GM19193 (cell line): Measurements from ENCODE around the gene ZNF470.
A peak's percentile ranks its signal among the peaks of the same experiment; 100 is the strongest.

Experiments used
- POLR2A ChIP-seq: IDR thresholded peaks from 4 replicates; pipeline ENCODE4 v1.6.1; 2011; ENCODE audit not compliant: insufficient read depth, insufficient read length; ENCODE audit errors: extremely low read depth

The ZNF470 gene

DNA sequence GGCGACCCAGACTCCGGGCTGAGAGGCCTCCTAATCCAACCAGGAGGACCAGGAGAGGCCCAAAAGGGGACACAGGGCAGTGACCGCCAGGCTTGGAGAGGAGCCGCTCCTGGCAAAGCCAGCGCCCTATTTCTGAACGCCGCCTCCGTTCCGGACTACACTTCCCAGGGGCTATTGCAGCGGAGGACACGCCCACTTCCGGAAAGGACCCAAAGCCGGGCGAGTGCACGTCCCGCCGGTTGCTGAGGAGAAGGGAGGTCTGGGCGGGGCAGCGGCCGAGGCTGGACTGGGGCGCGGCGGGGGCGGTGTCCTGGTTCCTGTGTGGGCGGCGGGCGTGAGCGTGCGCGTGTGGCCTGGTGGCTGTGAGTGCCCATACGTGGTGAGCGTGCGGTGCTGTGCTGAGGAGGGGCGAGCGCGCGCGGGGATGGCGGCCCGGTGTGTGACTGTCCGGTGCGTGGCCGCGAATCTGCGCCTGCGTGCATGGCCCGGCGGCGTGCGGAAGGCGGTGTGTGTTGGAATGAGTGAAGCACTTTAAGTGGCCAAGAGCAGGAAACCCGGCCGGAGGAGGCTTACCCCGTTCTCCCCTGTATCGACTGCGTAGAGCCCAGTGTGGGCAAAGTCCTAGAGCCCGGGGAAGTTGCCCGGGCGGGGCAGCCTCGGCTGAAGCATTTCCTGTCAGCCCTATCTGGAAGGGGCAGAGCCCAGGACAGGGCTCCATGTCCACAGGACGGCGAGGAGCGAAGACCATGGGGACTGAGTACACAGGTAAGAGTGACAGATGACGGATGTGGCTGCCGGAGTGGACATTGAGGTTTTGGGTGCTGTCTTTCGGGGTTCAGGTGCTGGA, at the start of gene ZNF470:
ZNF470 (plus strand) TSS at position 195 of the 847 bp plus-strand sequence. CDS start 2,844 bp downstream, outside the sequence.
- peak; percentile 48 for TF ChIP-seq POLR2A

DNA sequence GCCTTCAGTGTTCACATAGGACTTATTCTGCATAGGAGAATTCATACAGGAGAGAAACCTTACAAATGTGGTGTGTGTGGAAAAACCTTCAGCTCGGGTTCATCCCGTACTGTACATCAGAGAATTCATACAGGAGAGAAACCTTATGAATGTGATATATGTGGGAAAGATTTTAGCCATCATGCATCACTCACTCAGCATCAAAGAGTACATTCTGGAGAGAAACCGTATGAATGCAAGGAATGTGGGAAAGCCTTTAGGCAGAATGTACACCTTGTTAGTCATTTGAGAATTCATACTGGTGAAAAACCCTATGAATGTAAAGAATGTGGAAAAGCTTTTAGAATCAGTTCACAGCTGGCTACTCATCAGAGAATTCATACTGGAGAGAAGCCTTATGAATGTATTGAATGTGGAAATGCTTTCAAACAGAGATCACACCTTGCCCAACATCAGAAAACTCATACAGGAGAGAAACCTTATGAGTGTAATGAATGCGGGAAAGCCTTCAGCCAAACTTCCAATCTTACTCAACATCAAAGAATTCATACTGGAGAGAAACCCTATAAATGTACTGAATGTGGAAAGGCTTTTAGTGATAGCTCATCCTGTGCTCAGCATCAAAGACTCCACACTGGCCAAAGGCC, 41.9 kb upstream of the ZNF470 start:
- no peak for TF ChIP-seq POLR2A

DNA sequence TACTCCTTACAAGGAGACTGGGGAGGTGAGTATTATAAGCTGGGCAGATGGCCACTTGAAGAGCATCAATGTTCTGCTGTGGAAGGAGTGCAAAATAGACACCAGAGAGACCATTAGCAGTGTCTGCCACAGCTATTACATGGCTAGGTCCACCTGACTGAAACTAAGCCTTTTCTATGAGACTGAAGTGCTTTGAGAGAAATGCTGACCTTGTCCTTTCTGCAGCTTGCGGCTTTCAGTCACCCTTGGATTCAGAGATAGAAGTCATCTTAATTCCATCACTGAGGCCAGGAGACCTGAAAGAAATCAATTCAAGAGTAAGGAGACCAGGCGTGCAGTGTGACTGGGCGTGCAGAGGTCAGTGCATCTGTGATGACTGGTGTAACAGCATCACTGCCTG, 29.8 kb upstream of the ZNF470 start:
- no peak for TF ChIP-seq POLR2A

DNA sequence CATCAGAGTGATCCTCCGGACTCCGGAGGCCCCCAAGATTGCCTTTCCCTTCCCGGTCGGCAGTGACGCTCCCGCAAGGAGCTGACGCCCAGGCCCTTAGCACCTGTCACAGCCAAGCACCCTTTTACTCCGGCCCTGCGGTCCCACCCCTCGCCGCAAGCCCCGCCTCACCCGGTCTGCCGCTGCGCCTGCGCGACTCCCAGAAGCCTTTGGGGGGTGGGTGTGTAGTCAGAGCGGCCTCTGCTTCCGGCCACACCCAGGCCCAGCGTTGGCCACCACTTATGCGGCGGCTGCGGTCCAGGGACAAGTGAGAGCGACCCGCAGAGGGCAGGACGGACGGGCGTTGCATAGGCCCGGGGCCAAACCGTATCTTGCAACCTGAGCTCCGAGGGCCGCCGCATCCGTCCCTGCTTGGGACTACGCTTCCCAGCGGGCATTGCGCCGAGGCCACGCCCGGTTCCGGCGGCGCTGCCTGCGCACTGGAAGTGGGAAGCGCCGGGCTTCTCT, 29.0 kb upstream of the ZNF470 start:
- no peak for TF ChIP-seq POLR2A

DNA sequence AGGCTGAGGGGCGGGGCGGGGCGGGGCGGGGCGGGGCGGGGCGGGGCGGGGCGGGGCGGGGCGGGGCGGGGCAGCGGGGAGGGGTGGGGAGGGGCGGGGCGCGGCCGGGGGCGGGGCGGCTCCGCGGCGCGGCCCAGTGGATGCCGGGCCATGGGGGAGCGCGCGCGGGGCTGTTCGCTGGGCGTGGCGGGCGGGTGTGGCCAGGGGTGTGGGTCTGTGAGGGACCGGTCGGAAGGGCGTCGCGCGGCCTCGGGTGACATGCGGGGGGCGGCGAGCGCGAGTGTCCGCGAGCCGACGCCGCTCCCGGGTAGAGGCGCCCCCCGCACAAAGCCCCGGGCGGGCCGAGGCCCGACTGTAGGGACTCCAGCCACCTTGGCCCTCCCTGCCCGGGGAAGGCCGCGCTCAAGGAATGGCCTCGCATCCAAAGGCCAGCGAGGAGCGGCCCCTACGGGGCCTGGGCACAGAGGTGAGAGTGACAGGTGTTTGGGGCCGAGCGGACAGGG, 28.5 kb upstream of the ZNF470 start, which contains the start of gene ZFP28:
ZFP28 (plus strand) TSS at position 188 of the 503 bp plus-strand sequence; CDS start at position 259, 71 bp downstream.
- TF ChIP-seq POLR2A = no peak

DNA sequence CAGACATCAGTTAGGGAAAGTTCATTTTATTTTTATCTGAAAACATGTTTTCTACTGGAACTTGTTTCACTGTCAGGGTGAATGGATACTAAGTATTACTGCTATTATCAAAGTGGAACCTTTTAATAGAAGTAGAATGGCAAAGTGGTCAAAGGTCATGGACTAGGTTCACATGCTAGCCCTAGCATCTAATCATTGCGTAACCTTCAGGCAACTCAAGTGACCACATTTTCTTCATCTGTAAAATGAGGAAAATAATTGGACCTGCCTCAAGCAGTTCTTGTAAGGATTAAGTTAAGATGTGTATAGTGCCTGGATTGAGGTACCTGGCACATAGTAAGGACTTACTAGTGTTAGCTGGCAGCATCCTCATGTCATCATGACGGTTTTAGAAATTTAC, 23.5 kb upstream of the ZNF470 start:
- no peak for TF ChIP-seq POLR2A

DNA sequence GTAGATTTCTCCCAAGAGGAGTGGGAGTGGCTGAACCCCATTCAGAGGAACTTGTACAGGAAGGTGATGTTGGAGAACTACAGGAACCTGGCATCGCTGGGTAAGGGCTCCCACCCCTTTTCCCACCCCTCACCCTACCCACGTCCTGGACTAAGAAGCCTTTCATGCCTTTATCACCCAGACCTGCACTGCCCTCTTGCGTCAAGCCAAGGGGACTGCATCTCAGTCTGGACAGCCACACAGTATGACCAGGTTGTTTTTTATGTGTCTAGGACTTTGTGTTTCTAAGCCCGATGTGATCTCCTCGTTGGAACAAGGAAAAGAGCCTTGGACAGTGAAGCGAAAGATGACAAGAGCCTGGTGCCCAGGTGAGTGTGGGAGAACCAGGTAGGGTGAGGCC, 19.7 kb upstream of the ZNF470 start:
- TF ChIP-seq POLR2A = no peak

DNA sequence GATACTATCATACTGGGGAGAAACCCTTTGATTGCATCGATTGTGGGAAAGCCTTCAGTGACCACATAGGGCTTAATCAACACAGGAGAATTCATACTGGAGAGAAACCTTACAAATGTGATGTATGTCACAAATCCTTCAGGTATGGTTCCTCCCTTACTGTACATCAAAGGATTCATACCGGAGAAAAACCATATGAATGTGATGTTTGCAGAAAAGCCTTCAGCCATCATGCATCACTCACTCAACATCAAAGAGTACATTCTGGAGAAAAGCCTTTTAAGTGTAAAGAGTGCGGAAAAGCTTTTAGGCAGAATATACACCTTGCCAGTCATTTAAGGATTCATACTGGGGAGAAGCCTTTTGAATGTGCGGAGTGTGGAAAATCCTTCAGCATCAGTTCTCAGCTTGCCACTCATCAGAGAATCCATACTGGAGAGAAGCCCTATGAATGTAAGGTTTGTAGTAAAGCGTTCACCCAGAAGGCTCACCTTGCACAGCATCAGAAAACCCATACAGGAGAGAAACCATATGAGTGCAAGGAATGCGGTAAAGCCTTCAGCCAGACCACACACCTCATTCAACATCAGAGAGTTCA, 12.9 kb upstream of the ZNF470 start:
- TF ChIP-seq POLR2A = no peak

DNA sequence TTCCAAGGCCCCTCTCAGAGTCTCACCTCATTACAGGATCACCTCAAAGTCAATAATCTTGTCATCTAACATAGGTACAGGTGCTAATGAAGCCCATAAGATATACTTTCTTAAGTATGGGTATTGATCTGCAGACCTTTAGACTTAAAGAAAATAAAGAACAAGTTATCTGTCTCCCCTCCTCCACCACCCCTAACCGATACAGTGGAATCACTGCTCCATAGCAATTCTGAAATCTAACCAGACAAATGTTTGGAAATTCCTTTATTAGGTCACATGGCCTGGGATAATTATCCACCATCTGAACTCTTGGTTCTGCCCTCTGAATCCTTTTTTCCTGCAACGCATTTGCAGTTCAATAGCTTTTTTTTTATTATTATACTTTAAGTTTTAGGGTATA, 4.5 kb upstream of the ZNF470 start:
- no peak for TF ChIP-seq POLR2A

DNA sequence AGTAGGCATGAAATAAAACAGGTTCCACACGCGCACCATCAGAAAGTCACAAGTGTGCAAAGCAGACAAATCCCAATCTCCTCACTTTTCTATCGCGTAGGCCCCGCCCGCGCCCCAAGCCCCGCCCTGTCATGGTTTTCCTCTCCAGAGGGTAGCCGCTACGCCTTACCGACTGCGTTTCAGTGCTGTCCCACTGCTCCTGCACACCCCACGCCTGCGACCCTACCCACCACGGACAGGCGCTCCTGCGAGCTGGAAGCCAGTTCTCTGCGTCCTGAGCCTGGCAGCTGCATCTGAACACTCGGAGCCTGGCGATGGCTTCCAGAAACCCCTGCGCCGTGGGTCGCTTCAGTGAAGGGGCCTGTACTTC, 379 bp upstream of the ZNF470 start:
- TF ChIP-seq POLR2A = no peak

DNA sequence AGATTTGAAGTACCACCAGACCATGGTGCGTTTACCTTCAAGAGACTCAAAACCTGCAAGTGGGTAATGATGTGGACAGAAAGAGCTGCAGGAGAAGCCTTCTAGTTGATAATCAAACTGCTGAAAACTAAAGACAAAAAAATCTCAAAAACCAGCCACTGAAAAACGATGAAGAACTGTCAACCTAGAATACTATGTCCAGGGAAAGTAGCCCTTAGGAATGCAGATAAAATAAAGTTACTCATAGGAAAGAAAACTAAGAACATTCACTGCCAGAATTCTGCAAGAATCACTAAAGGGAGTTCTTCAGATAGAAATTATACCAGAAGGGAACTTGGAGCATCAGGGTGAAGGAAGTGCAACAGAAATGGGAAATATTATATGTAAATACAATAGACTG, 5.3 kb downstream of the ZNF470 start:
- TF ChIP-seq POLR2A = no peak

DNA sequence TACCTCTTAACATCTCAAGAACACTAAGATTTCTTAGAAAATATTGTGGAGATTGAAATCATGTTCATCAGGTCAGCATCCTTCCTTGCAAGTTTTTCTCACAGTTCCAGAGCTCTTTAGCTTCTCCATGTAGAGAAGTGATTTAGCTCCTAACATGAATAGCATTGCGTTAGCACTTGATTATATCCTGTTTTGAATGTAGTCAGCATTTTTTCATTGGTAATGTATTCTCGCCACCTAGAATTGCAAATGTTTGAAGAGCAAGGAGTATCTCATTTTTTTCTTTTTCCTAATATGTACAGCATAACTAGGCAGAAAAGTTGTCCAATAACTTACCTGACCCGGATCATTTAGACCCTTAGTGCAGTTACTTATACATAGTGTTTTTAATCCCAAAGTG, 6.6 kb downstream of the ZNF470 start:
- TF ChIP-seq POLR2A = no peak

DNA sequence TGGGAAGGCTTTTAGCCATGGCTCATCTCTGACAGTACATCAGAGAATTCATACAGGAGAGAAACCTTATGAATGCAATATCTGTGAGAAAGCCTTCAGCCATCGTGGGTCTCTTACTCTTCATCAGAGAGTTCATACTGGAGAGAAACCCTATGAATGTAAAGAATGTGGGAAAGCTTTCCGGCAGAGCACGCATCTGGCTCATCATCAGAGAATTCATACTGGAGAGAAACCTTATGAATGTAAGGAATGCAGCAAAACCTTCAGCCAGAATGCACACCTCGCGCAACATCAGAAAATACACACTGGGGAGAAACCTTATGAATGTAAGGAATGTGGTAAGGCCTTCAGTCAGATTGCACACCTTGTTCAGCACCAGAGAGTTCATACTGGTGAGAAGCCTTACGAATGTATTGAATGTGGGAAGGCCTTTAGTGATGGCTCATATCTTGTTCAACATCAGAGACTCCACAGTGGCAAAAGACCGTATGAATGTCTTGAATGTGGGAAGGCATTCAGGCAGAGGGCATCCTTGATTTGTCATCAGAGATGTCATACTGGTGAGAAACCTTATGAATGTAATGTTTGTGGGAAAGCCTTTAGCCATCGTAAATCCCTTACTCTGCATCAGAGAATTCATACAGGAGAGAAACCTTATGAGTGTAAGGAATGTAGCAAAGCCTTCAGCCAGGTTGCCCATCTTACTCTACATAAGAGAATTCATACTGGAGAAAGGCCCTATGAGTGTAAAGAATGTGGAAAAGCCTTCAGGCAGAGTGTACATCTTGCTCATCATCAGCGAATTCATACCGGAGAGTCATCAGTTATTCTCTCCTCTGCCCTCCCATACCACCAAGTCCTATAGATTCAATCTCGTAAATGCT, 10.7 kb downstream of the ZNF470 start:
- TF ChIP-seq POLR2A = no peak

DNA sequence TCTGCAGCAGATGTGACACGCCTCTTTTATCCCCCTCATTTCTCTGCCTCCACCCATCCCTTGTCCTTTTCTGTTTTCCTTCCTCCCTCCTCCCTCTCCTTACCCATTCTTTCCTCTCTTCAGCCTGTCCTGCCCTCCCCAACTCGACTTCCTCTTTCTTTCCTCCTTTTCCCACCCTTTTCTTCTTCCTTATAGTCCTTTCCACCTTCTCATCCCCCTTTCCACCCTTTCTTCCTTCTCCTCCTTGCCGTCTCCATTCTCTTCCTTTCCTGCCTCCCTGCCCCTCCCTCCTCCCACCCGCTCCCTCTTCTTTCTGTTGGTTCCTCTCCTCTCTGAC, 27.1 kb downstream of the ZNF470 start:
- TF ChIP-seq POLR2A = no peak
